D721Med (cell line): ENCODE measurements around the gene LIN9.
"Not testable (repeated sequence)": the region's sequence is repeated elsewhere in the genome, so short reads cannot be mapped to it uniquely, and the experiment has no call there.

Source experiments
- DNase-seq: peaks from one replicate; pipeline ENCODE4 v3.0.0; 2011; ENCODE audit warnings: low spot score; ENCODE audit not compliant: insufficient read length
- FAIRE-seq: peaks from 2 replicates; lab custom pipeline; 2011; peaks lifted over from hg19 to GRCh38; lab: Jason Lieb, UNC
- CTCF ChIP-seq: IDR thresholded peaks from 2 replicates; pipeline ENCODE4 v1.5.1; 2012; ENCODE audit warnings: mild to moderate bottlenecking, control low read depth; ENCODE audit not compliant: insufficient read depth; ENCODE audit errors: missing control alignments

The LIN9 gene

GRCh38 chr1:226350519-226350865 lies 41.5 kb upstream of the LIN9 start:
- no peak for FAIRE-seq
- no peak for TF ChIP-seq CTCF
- no peak for DNase-seq

DNA sequence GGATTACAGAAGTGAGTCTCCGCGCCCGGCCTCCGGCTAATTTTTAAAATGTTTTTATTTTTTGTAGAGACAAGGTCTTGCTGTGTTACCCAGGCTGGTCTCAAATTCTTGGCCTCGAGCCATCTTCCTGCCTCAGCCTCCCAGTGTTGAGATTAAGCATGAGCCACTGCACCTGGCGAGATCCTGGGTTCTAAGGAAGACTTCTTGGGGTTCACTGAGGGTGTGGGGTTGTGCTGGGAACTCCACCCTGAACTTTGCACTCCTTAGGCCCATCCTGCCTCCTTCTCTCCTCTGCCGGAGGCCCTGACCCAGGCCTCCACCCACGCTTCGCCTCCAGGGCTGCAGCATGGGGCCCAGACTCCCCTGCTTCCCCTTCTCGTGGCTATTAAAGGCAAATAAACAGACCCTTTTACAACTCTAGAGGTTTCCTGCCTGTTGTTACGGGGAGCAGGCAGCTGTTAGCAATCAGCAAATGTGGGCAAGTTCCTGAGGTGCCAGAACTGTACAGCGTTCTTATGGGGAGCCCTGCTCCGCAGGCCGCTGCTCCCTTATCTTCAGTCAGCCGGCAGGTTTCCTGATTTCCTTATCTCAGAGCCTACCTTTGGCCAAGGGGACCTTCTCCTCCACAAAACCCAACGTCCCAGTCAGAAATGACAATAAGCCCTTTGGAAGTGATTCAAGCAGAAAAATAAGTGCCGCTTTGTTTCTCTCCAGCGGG lies 41.0 kb upstream of the LIN9 start:
- no peak for TF ChIP-seq CTCF
- FAIRE-seq, result no peak
- no peak for DNase-seq

GRCh38 chr1:226349081-226349480 lies 40.1 kb upstream of the LIN9 start:
- TF ChIP-seq CTCF, result no peak
- FAIRE-seq (no peak), DNase-seq (no peak)

DNA sequence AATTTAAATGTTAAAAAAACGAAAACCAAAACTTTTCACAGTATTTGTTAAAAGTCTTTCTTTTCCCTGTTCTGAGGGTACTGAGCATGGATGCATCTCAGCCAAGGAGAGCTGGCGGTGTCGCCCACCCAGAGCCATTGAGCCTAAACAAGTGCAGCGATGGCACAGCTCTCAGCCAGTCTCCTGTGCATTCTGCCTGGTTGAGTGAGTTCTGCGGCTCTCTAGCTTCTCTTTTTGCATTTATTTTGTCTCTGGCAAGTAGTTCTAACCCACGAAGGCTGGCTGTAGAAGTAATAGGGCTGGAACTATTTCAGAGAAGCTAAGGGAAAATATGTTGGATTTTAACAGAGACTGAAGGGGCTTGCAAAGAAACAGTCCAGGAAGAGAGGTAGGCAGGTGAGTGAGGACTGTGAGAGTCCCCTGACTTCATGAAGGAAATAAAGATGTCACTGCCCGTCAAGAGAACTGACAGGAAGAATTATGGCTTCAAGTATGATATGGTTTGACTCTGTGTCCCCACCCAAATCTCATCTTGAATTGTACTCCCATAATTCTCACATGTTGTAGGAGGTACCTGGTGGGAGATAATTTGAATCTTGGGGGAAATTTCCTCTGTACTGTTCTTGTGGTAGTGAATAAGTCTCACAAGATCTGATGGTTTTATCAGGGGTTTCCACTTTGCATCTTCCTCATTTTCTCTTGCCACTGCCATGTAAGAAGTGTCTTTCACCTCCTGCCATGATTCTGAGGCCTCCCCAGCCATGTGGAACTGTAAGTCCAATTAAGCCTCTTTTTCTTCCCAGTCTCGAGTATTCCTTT lies 35.7 kb upstream of the LIN9 start:
- TF ChIP-seq CTCF, result no peak
- DNase-seq (no peak), FAIRE-seq (no peak)

DNA sequence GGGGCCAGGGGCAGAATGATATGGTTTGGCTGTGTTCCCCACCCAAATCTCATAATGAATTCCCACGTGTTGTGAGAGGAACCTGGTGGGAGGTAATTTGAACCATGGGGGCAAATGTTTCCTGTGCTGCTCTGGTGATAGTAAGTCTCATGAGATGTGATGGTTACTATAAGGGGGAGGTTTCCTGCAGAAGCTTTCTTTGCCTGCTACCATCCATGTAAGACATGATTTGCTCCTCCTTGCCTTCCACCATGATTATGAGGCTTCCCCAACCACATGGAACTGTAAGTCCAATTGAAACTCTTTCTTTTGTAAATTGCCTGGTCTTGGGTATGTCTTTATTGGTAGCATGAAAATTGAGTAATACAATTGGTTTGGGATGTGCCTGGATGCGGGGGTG lies 33.7 kb upstream of the LIN9 start:
- FAIRE-seq, result no peak
- DNase-seq, result no peak
- TF ChIP-seq CTCF, result no peak

GRCh38 chr1:226340111-226340510 lies 31.1 kb upstream of the LIN9 start:
- not testable (repeated sequence) for DNase-seq, FAIRE-seq

DNA sequence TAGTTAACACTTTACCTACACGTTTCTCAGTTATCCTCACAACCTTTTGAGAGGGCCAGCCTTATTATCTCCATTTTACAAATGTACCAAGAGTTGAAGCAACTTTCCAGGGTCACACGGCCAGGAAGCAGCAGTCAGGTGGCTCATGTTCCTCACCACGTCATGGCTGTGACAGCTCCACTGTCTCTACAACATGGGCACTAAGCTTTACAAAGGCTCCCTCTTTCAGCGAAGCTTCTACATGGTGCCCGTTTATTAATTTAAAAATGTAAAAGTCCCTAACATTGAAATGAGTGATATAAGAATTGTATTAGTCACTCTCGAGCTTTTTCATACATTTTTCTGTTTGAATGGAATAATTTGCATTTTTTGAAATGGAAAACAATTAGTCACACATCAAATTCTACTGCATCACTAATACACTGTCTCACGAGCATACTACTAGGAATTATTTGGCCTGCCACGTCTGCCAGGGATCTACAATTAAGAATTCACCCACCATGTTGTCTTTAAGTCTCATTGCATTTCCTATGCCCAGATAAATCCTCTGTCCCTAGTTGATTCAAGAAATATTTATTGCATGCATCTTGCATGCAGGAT lies 28.4 kb upstream of the LIN9 start:
- no peak for TF ChIP-seq CTCF
- FAIRE-seq (no peak), DNase-seq (no peak)
